Epidermal melanocyte (primary cell): Measurements from ENCODE around the gene NUDT19.
"Not testable (repeated sequence)": the region's sequence is repeated elsewhere in the genome, so short reads cannot be mapped to it uniquely, and the experiment has no call there.

Experiments
- DNase-seq: peaks from one replicate; pipeline ENCODE4 v3.0.0; 2011; ENCODE audit warnings: low spot score; ENCODE audit not compliant: insufficient read length

The NUDT19 gene

GRCh38 chr19:32674931-32675719, 16.5 kb upstream of the NUDT19 start, which contains the start of gene ANKRD27:
ANKRD27 (minus strand) TSS chr19:32675180; CDS start chr19:32659015, 16,165 bp downstream.
- peak; percentile 98 for DNase-seq

DNA sequence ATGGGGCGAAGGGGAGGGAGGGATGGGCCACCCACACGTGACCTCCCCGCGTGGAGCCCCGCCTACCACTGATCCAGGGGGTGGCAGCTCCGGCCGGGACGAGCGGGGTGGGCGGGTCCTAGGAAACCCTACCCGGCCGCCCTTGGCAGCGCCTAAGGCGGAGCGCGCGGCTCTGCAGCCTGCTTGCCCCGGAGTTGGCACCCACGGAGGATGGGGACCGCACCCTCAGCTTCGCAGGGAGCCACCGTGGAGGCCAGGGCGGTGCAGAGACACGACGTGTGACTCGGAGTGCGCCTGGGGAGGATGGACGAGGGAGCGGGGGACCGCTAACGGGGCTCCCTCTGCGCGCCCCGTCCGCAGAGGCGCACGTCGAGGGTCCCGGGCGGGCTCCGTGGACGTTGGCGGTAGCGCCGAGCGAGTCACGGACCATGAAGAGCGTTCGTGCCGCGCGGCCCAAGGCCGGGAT, 15.9 kb upstream of the NUDT19 start, which contains the start of gene RGS9BP:
Gene RGS9BP (plus strand): TSS at position 129 of the 466 bp plus-strand sequence. CDS start 416 bp downstream, outside the sequence.
- DNase-seq = peak; percentile 44

GRCh38 chr19:32676186-32676894, 15.3 kb upstream of the NUDT19 start:
- no peak for DNase-seq

- no peak for DNase-seq
Observed at GRCh38 chr19:32676895-32677359, 14.7 kb upstream of the NUDT19 start.

GRCh38 chr19:32677657-32678056, 14.0 kb upstream of the NUDT19 start:
- DNase-seq = no peak

DNA sequence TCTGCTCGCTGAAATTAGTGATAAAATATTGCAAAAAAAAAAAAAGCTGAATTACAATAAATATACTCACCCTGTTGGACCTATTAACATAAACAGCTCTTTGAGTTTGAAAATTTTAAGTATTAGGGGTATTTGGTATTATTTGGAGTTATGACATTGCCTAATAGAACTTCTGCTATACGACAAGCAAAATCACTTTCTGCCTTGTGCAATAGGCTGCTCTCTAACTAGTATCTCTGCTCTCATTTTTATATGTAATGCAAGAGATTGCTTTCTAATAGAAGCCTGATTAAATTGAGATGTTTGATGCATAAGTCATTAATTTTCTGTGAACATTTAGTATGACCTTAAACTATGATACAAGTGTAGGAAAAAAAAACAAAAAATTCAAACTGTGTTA, 10.6 kb upstream of the NUDT19 start:
- DNase-seq = no peak

DNA sequence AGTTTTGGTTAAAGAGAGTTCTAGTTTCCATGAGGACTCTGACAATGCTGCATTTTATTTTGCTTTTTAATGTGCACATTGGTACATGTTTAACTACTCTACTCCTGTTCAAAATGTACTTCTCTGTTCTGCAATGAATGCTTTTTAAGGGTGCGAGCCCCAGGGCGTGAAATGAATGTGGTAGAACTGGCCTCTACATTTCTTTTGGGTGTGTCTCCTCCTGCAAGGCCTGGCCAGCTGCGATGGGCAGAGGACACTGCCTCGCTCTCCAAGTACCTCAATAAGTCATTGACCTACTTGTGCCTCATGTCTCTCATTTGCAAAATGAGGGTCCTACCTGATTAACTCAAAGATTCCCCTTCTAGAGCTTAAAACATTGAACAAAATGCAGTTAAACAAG, 9.3 kb upstream of the NUDT19 start:
- DNase-seq = no peak

GRCh38 chr19:32686847-32687475, 4.7 kb upstream of the NUDT19 start:
- DNase-seq = no peak

- DNase-seq = no peak
Observed at GRCh38 chr19:32687681-32688080, 3.9 kb upstream of the NUDT19 start.

DNA sequence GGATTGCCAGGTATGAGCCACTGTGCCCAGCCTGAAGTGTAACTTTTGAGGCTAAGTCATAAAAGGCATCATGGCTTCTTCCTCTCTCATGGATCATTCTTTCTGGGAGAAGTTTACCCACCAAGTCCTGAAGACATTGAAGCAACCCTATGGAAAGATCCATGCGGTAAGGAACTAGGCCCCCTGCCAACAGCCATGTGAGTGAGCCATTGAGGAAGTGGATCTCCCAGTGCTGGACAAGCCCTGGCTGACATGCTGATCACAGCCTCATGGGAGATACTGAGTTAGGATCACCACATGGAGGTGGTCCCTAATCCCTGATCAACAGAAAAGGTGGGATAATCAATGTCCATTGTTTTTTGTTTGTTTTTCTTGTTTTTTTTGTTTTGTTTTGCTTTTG, 3.3 kb upstream of the NUDT19 start:
- no peak for DNase-seq

DNA sequence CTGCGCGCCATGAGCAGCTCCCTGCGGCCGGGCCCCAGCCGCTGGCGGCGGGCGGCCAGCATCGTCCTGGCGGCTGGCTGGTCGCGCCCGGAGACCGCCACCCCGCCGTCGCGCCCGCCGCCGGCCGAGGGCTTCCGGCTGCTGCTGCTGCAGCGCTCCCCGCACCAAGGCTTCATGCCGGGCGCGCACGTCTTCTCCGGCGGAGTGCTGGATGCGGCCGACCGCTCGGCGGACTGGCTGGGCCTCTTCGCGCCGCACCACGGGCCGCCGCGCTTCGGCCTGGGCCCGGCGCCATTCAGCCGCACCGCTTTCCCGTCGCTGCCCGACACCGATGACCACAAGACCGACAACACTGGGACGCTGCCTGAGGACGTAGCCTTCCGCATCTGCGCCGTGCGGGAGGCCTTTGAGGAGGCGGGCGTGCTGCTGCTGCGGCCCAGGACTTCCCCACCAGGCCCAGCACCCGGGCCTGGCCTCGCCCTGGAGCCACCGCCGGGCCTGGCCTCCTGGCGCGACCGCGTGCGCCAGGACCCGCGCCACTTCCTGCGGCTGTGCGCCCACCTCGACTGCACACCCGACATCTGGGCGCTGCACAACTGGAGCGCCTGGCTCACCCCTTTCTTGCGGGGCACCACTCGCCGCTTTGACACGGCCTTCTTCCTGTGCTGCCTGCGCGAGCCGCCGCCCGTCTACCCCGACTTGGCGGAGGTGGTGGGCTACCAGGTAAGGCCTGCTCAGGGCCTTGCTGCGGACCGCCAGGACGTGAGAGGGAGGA, 518 bp downstream of the NUDT19 start:
- DNase-seq = no peak

- DNase-seq = no peak
Observed at GRCh38 chr19:32692727-32693061, 1.1 kb downstream of the NUDT19 start.

DNA sequence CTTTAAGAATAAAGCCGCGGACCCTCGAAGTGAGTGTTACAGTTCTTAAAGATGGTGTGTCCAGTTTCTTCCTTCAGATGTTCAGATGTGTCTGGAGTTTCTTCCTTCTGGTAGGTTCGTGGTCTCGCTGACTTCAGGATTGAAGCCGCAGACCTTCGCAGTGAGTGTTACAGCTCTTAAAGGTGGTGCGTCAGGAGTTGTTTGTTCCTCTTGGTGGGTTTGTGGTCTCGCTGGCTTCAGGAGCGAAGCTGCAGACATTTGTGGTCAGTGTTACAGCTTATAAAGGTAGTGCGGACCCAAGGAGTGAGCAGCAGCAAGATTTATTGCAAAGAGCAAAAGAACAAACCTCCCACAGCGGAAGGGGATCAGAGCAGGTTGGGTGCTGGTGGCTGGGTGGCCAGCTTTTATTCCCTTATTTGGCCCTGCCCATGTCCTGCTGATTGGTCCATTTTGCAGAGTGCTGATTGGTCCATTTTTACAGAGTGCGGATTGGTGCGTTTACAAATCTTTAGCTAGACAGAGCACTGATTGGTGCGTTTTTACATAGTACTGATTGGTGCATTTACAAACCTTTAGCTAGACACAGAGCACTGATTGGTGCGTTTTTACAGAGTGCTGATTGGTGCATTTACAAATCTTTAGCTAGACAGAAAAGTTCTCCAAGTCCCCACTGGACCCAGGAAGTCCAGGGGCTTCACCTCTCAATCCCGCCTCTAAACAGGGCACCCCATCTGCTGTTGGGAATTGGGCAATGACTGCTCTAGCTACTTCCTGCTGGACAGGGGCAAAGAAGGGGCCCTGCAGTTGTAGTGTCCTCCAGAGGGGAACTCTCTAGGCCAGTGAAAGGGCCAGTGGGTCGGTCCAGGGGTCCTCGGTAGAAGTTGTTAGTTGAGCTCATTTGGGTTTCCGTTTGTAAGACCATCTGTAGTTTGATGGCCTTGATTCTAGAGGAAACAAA, 1.8 kb downstream of the NUDT19 start:
- DNase-seq = not testable (repeated sequence)

- not testable (repeated sequence) for DNase-seq
Observed at GRCh38 chr19:32694316-32694715, 2.7 kb downstream of the NUDT19 start.

DNA sequence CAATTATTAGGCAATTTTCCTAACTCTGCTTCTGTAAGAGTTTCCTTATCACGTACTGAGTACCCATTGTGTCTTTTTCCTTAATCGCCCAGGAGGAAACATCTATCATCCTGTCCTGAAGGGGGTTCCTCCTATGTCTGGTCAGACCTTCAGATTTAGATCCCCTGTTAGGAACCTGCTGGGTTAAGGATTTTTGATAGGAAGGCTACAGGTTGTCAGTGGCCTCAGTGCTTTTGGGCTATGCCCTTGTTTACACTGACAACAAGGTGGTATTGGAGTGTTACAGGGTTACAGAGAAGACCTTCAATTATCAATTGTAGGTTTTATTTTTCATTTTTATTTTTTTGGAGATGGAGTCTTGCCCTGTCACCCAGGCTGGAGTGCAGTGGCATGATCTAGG, 3.2 kb downstream of the NUDT19 start:
- DNase-seq = not testable (repeated sequence)

GRCh38 chr19:32695506-32695905, 3.9 kb downstream of the NUDT19 start:
- DNase-seq = not testable (repeated sequence)

GRCh38 chr19:32696771-32697170, 5.2 kb downstream of the NUDT19 start:
- DNase-seq = not testable (repeated sequence)

DNA sequence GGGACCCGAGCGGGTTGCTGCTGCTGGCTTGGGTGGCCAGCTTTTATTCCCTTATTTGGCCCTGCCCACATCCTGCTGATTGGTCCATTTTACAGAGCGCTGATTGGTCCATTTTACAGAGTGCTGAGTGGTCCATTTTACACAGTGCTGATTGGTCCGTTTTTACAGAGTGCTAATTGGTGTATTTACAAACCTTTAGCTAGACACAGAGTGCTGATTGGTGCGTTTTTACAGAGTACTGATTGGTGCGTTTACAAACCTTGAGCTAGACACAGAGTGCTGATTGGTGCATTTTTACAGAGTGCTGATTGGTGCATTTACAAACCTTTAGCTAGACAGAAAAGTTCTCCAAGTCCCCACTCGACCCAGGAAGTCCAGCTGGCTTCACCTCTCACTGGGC, 8.5 kb downstream of the NUDT19 start:
- not testable (repeated sequence) for DNase-seq

GRCh38 chr19:32702010-32702409, 10.4 kb downstream of the NUDT19 start:
- DNase-seq = no peak

GRCh38 chr19:32704006-32704405, 12.4 kb downstream of the NUDT19 start:
- DNase-seq = not testable (repeated sequence)
